HepG2 (cell line): ENCODE data around the gene TMTC3. TPM values are rescaled to one million over a fixed set of nuclear protein-coding genes. Genes with fewer than 3 reads are reported as not detected.
A peak's percentile ranks its signal among the peaks of the same experiment; 100 is the strongest.

Experiments used
- ATAC-seq: fragments of 200-7000 bp; cut with Tn5 transposase; 3 replicates; pipeline ENCODE4 v1.9.1; 2020; ENCODE audit warnings: mild to moderate bottlenecking, moderate library complexity
- BruUV-seq: library from RNA; stranded (reverse); fragments of 400-500 nt; replicated peaks from 2 replicates; lab custom pipeline; 2021; lab: Mats Ljungman, UMichigan
- CTCF ChIA-PET: fragments of 300-600 bp; formaldehyde crosslinking; extraction: SDS; loops from one replicate; lab custom pipeline; 2021; ENCODE audit warnings: low total read pairs, inconsistent platforms, low intra/inter-chr PET ratio; lab: Yijun Ruan, JAX
- POLR2A ChIA-PET: fragments of 350-600 bp; sonication (Branson Sonifier 250); formaldehyde crosslinking; loops from one replicate; lab custom pipeline; 2020; ENCODE audit warnings: antibody characterized with exemption, inconsistent platforms; lab: Yijun Ruan, JAX
- DNase-seq: peaks from one replicate; pipeline ENCODE4 v3.0.0-alpha.2; 2015; ENCODE audit warnings: low spot score
- FAIRE-seq: peaks from 3 replicates; lab custom pipeline; 2011; peaks lifted over from hg19 to GRCh38; lab: Jason Lieb, UNC
- H2AFZ ChIP-seq: one replicate; pipeline ENCODE4 v1.6.1; 2011; ENCODE audit warnings: low read length, inconsistent platforms
- H3K27ac ChIP-seq: fragments of 300-600 bp; 3 replicates; pipeline ENCODE4 v1.8.0; 2011; ENCODE audit warnings: mixed run types, mild to moderate bottlenecking, mixed read lengths, low read length, inconsistent platforms; ENCODE audit not compliant: insufficient read depth; ENCODE audit errors: extremely low read length
- H3K27me3 ChIP-seq, 2 experiments: fragments of 200-600 bp in 1 of 2; 2 replicates in 1 of 2; 3 replicates in 1 of 2; pipeline versions ENCODE4 v1.6.0 to v1.8.0; 2011; ENCODE audit warnings: low read length in 2 of 2, mild to moderate bottlenecking in 2 of 2, moderate library complexity in 2 of 2, inconsistent platforms in 1 of 2; ENCODE audit not compliant: insufficient read depth in 2 of 2, control insufficient read depth in 1 of 2
- H3K36me3 ChIP-seq, 2 experiments: fragments of 200-600 bp in 1 of 2; replicated peaks in 1 of 2; 2 replicates in 1 of 2; 3 replicates in 1 of 2; pipeline versions ENCODE4 v1.5.1 to v1.8.0; 2011; ENCODE audit warnings: low read length in 2 of 2, inconsistent platforms in 1 of 2; ENCODE audit not compliant: insufficient read depth in 2 of 2, control insufficient read depth in 1 of 2
- H3K4me1 ChIP-seq: 2 replicates; pipeline ENCODE4 v1.5.1; 2012; ENCODE audit warnings: low read length, inconsistent platforms; ENCODE audit not compliant: insufficient read depth
- H3K4me2 ChIP-seq: 2 replicates; pipeline ENCODE4 v1.6.0; 2011; ENCODE audit warnings: low read depth, low read length, inconsistent platforms
- H3K4me3 ChIP-seq, 3 experiments: fragments of 200-600 bp in 1 of 3; sonication (generic), shearing (Covaris generic) in 1 of 3; replicated peaks in 1 of 3; 2 replicates each; pipeline ENCODE4 v1.5.1; 2011 to 2016; ENCODE audit warnings: low read length in 3 of 3, inconsistent platforms in 2 of 3, low read depth in 2 of 3, mild to moderate bottlenecking in 2 of 3, control low read depth in 1 of 3, mixed read lengths in 1 of 3; ENCODE audit not compliant: insufficient read depth in 1 of 3
- H3K79me2 ChIP-seq: one replicate; pipeline ENCODE4 v1.6.1; 2011; ENCODE audit warnings: low read length, inconsistent platforms; ENCODE audit not compliant: insufficient read depth
- H3K9ac ChIP-seq: 2 replicates; pipeline ENCODE4 v1.6.0; 2011; ENCODE audit warnings: mild to moderate bottlenecking, low read depth, low read length, inconsistent platforms; ENCODE audit not compliant: insufficient read depth
- H3K9me3 ChIP-seq: 2 replicates; pipeline ENCODE4 v1.5.1; 2012; ENCODE audit warnings: mild to moderate bottlenecking, low read length
- H4K20me1 ChIP-seq: 2 replicates; pipeline ENCODE4 v1.6.0; 2011; ENCODE audit warnings: inconsistent platforms, mild to moderate bottlenecking, low read length, moderate library complexity; ENCODE audit not compliant: insufficient read depth
- HOMEZ ChIP-seq: IDR thresholded peaks from 2 replicates; pipeline ENCODE4 v1.6.1; 2016; ENCODE audit warnings: low read depth
- POGK ChIP-seq: sonication (generic); formaldehyde crosslinking; conservative IDR thresholded peaks from 2 replicates; pipeline ENCODE4 v1.8.0; 2022; ENCODE audit warnings: mild to moderate bottlenecking, moderate library complexity, missing genetic modification reagents
- TOE1 ChIP-seq: sonication (generic); formaldehyde crosslinking; IDR thresholded peaks from 2 replicates; pipeline ENCODE4 v1.4.0; 2020; ENCODE audit warnings: mild to moderate bottlenecking, missing genetic modification reagents
- ZBTB20 ChIP-seq: sonication (generic); formaldehyde crosslinking; IDR thresholded peaks from 2 replicates; pipeline ENCODE4 v1.8.1; 2023; ENCODE audit warnings: missing genetic modification reagents, low read depth, mild to moderate bottlenecking, borderline replicate concordance
- ZBTB8A ChIP-seq: sonication (generic); formaldehyde crosslinking; IDR thresholded peaks from 2 replicates; pipeline ENCODE4 v1.4.0; 2020; ENCODE audit warnings: mild to moderate bottlenecking, low read depth, missing genetic modification reagents, borderline replicate concordance
- ZNF296 ChIP-seq: sonication (generic); formaldehyde crosslinking; conservative IDR thresholded peaks from 2 replicates; pipeline ENCODE4 v1.5.0; 2020; ENCODE audit warnings: mild to moderate bottlenecking, missing genetic modification reagents
- WGBS: methylation state at CpG from one replicate; pipeline ENCODE4 v1.1.6; 2017; ENCODE audit warnings: low lambda C conversion rate; 5-methylcytosine and 5-hydroxymethylcytosine counted together
- in situ Hi-C: cut with HindIII; loops from 2 replicates; pipeline ENCODE4 v1.10.0; 2017; ENCODE audit warnings: low pct_unique_long_range_greater_than_20kb; ENCODE audit not compliant: extremely low pct_ligation_motif_present
- intact Hi-C: fragments of 100-400 bp; cut with micrococcal nuclease; formaldehyde crosslinking; loops from one replicate; pipeline ENCODE4 v1.10.0; 2022; ENCODE audit not compliant: unreplicated experiment
- polyA plus RNA-seq, 8 experiments: library from polyadenylated mRNA; depleted of rRNA in 3 of 8; stranded (reverse) in 7 of 8; unstranded in 1 of 8; fragments of >200 nt; fragmentation: Illumina TruSeq in 4 of 8; extraction: Trizol in 4 of 8; gene quantifications; 2 replicates each; pipeline versions ENCODE4 v1.2.1 to v1.2.3, GENCODE V29; 2011 to 2016; ENCODE audit warnings: low read depth in 4 of 8, missing spikeins in 1 of 8, mixed read lengths in 1 of 8; ENCODE audit not compliant: insufficient read depth in 1 of 8
- total RNA-seq, 5 experiments: library from RNA; depleted of rRNA; stranded (reverse); fragments of >200 nt; fragmentation: Illumina TruSeq; extraction: Trizol; gene quantifications; 2 replicates each; pipeline ENCODE4 v1.2.3, GENCODE V29; 2016; ENCODE audit warnings: low read depth in 1 of 5

Gene TMTC3
- total and polyA plus RNA-seq, 2 of the 13 experiments (the other 11 are each of a cell fraction or from before 2014, with no cell fraction given), result 6.3 to 22.5 TPM

- in situ Hi-C loops, result loop anchor here (25.0 kb wide), 1 partner anchor 860 kb away; no protein-coding TSS in a partner anchor
- Histone ChIP-seq H3K36me3 (peaks cover 0 to 2% of the 10 kb centered on the region in 2 experiments; a peak in 4 of 5 replicates), H3K27ac (no peak overlapping the region), H3K4me2 (no peak overlapping the region), H3K9ac (no peak overlapping the region), H3K27me3 (no peaks in the 10 kb centered on the region), H3K4me3 (no peak overlapping the region), H4K20me1 (no peaks in the 10 kb centered on the region), H3K4me1 (peaks cover 5% of the 10 kb centered on the region), H3K79me2 (no peaks in the 10 kb centered on the region), H3K9me3 (no peaks in the 10 kb centered on the region), H2AFZ (no peak overlapping the region)
- POLR2A ChIA-PET, result no interaction called here
- no peak for DNase-seq
- TF ChIP-seq TOE1 (CRISPR knock-in tag) (no peak), ZNF296 (no peak), ZBTB20 (CRISPR knock-in tag) (no peak), POGK (no peak)
- no TSS peak for BruUV-seq
- ATAC-seq, result no peak
- WGBS, result 98% methylated on average over 3 of the region's 3 CpGs
- no peak for FAIRE-seq
- CTCF ChIA-PET, result no interaction called here
- intact Hi-C loops, result no loop called here
These were observed 15.0 kb upstream of the TMTC3 start for GRCh38 chr12:88127099-88127498.

- H3K79me2 ChIP-seq, result no peaks in the 10 kb centered on the region
- POLR2A ChIA-PET, result no interaction called here
- intact Hi-C loops, result no loop called here
These were observed 14.3 kb upstream of the TMTC3 start for GRCh38 chr12:88127855-88128254.

More at GRCh38 chr12:88127855-88128254, 14.3 kb upstream of the TMTC3 start:
- Histone ChIP-seq H2AFZ (no peak overlapping the region), H3K36me3 (peaks cover 0 to 2% of the 10 kb centered on the region in 2 experiments; a peak in 4 of 5 replicates), H3K27ac (no peak overlapping the region), H3K4me3 (no peak overlapping the region), H3K9ac (no peak overlapping the region), H3K9me3 (no peaks in the 10 kb centered on the region), H4K20me1 (no peaks in the 10 kb centered on the region), H3K4me2 (no peak overlapping the region), H3K4me1 (peaks cover 12% of the 10 kb centered on the region), H3K27me3 (no peaks in the 10 kb centered on the region)
- no peak for FAIRE-seq
- in situ Hi-C loops, result loop anchor here (25.0 kb wide), 1 partner anchor 859 kb away; no protein-coding TSS in a partner anchor
- peak; percentile 96 for TF ChIP-seq HOMEZ (CRISPR knock-in tag)
- TF ChIP-seq ZBTB8A, result no peak
- CTCF ChIA-PET, result no interaction called here
- WGBS, result 92% methylated on average over 3 of the region's 3 CpGs
- BruUV-seq, result no TSS peak
- ATAC-seq, result no peak
- DNase-seq, result peak; percentile 3
